Vagina (tissue), 2 donors: Measurements from ENCODE around the gene DAPK2.

Experiments used
- POLR2AphosphoS5 ChIP-seq, 2 donors: sonication (generic); formaldehyde crosslinking; IDR thresholded peaks; one replicate each; pipeline ENCODE4 v1.9.0; 2017; ENCODE audit warnings: antibody characterized with exemption in 2 of 2, mild to moderate bottlenecking in 2 of 2, low read depth in 1 of 2; ENCODE audit not compliant: insufficient read depth in 1 of 2
- TF ChIP-seq, protein P1 (sequence below), 3 experiments: fragments of 450-650 bp in 2 of 3; fragments of 200-600 bp in 1 of 3; sonication (generic) in 1 of 3; IDR thresholded peaks; one replicate each; pipeline ENCODE4 v1.5.1; 2017 to 2019; ENCODE audit warnings: antibody characterized with exemption in 3 of 3, mild to moderate bottlenecking in 2 of 3, moderate library complexity in 2 of 3

DNA sequence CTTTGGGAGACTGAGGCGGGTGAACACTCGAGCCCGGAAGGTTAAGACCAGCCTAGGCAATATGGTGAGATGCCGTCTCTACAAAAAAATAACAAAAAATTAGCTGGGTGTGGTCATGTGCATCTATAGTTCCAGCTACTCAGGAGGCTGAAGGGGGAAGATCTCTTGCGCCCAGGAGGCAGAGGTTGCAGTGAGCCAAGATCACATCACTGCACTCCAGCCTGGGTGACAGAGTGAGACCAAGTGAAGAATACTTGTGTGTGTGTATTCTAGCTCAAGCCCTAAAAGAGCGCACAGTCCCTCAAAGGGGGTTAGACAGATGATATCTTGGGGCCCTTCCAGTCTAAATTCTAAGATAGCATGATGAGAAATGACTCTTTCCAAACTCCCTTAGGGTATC is 23.7 kb downstream of the DAPK2 start:
- TF ChIP-seq, protein P1, sequence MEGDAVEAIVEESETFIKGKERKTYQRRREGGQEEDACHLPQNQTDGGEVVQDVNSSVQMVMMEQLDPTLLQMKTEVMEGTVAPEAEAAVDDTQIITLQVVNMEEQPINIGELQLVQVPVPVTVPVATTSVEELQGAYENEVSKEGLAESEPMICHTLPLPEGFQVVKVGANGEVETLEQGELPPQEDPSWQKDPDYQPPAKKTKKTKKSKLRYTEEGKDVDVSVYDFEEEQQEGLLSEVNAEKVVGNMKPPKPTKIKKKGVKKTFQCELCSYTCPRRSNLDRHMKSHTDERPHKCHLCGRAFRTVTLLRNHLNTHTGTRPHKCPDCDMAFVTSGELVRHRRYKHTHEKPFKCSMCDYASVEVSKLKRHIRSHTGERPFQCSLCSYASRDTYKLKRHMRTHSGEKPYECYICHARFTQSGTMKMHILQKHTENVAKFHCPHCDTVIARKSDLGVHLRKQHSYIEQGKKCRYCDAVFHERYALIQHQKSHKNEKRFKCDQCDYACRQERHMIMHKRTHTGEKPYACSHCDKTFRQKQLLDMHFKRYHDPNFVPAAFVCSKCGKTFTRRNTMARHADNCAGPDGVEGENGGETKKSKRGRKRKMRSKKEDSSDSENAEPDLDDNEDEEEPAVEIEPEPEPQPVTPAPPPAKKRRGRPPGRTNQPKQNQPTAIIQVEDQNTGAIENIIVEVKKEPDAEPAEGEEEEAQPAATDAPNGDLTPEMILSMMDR (IDR thresholded peaks at IDR 0.05) = no peak
- no peak for TF ChIP-seq POLR2AphosphoS5 (IDR thresholded peaks at IDR 0.05; ENCODE audit: insufficient read depth in 1 of 2, low read depth in 1 of 2)
